GM18511 (cell line): ENCODE results near the gene ANAPC5.

ENCODE experiments used
- ATAC-seq: cut with Tn5 transposase; IDR thresholded peaks from one replicate; pipeline ENCODE4 v1.9.1; 2021; ENCODE audit warnings: mild to moderate bottlenecking, moderate library complexity; ENCODE audit not compliant: unreplicated experiment

ANAPC5 gene

DNA sequence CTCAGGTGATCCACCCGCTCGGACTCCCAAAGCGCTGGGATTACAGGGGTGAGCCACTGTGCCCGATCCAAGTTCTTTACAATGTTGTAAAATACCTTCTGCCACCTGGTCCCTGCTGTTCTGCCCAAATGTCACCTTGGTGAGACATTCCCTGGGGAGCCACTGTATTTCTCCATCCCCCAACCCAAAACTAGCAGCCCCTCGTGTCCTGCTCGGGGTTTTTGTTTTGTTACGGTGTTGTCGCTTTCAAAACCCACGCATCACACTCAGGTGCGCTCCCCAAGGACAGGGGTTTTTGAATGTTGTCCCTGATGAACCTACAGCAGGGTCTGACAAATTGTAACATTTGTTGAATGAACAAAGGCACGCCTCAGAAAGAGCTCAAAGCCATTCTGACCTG, 93.1 kb downstream of the ANAPC5 start:
- no peak for ATAC-seq
